GM12878 (cell line): ENCODE data around the gene ATP1A1.

Source experiments
- EZH2 ChIP-seq: IDR thresholded peaks from 2 replicates; pipeline ENCODE4 v1.6.1; 2012; ENCODE audit warnings: low read depth, mild to moderate bottlenecking, control low read depth, inconsistent platforms, low read length, borderline replicate concordance; ENCODE audit not compliant: control insufficient read depth
- FOXM1 ChIP-seq: IDR thresholded peaks from 2 replicates; pipeline ENCODE4 v1.6.1; 2012; ENCODE audit warnings: low read depth, mild to moderate bottlenecking, inconsistent platforms, low read length, moderate library complexity
- SMAD1 ChIP-seq: fragments of 450-650 bp; IDR thresholded peaks from 2 replicates; pipeline ENCODE4 v1.6.1; 2018; ENCODE audit warnings: mild to moderate bottlenecking, low read depth; ENCODE audit not compliant: partially characterized antibody
- TF ChIP-seq, protein P1 (sequence below): IDR thresholded peaks from 2 replicates; pipeline ENCODE4 v1.6.1; 2011; ENCODE audit warnings: mild to moderate bottlenecking, low read depth, low read length, moderate library complexity; ENCODE audit not compliant: insufficient replicate concordance
- TF ChIP-seq, protein P2 (sequence below): IDR thresholded peaks from 2 replicates; pipeline ENCODE4 v1.6.1; 2012; ENCODE audit warnings: improper control_type of control experiment, low read depth, low read length; ENCODE audit not compliant: insufficient replicate concordance

DNA sequence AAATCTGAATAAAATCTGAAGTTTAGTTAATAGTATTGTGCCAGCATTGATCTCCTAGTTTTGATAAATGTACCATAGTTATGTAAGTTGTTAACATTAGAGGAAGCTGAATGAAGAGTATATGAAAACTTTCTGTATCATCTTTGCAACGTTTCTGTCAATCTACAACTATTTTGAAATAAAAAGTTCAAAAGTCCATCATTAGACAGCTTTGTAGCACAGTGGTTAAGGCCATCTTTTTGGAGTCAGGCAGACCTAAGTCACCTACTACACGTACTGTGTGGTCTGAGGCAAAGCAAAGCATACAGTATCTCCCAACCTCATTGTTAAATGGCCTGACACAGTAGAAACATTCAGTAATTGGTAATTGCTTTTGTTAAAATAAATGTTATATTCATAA lies 47.9 kb upstream of the ATP1A1 start:
- TF ChIP-seq, protein P1, sequence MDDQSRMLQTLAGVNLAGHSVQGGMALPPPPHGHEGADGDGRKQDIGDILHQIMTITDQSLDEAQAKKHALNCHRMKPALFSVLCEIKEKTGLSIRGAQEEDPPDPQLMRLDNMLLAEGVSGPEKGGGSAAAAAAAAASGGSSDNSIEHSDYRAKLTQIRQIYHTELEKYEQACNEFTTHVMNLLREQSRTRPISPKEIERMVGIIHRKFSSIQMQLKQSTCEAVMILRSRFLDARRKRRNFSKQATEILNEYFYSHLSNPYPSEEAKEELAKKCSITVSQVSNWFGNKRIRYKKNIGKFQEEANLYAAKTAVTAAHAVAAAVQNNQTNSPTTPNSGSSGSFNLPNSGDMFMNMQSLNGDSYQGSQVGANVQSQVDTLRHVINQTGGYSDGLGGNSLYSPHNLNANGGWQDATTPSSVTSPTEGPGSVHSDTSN, result no peak
- TF ChIP-seq FOXM1, result no peak
- no peak for TF ChIP-seq EZH2
- TF ChIP-seq, protein P2, sequence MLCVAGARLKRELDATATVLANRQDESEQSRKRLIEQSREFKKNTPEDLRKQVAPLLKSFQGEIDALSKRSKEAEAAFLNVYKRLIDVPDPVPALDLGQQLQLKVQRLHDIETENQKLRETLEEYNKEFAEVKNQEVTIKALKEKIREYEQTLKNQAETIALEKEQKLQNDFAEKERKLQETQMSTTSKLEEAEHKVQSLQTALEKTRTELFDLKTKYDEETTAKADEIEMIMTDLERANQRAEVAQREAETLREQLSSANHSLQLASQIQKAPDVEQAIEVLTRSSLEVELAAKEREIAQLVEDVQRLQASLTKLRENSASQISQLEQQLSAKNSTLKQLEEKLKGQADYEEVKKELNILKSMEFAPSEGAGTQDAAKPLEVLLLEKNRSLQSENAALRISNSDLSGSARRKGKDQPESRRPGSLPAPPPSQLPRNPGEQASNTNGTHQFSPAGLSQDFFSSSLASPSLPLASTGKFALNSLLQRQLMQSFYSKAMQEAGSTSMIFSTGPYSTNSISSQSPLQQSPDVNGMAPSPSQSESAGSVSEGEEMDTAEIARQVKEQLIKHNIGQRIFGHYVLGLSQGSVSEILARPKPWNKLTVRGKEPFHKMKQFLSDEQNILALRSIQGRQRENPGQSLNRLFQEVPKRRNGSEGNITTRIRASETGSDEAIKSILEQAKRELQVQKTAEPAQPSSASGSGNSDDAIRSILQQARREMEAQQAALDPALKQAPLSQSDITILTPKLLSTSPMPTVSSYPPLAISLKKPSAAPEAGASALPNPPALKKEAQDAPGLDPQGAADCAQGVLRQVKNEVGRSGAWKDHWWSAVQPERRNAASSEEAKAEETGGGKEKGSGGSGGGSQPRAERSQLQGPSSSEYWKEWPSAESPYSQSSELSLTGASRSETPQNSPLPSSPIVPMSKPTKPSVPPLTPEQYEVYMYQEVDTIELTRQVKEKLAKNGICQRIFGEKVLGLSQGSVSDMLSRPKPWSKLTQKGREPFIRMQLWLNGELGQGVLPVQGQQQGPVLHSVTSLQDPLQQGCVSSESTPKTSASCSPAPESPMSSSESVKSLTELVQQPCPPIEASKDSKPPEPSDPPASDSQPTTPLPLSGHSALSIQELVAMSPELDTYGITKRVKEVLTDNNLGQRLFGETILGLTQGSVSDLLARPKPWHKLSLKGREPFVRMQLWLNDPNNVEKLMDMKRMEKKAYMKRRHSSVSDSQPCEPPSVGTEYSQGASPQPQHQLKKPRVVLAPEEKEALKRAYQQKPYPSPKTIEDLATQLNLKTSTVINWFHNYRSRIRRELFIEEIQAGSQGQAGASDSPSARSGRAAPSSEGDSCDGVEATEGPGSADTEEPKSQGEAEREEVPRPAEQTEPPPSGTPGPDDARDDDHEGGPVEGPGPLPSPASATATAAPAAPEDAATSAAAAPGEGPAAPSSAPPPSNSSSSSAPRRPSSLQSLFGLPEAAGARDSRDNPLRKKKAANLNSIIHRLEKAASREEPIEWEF, result no peak
- no peak for TF ChIP-seq SMAD1
